ENCODE results near the gene ADAM12. TPM values are rescaled to one million over a fixed set of nuclear protein-coding genes. Genes with fewer than 3 reads are reported as not detected.

Gene ADAM12
- total and polyA plus RNA-seq, 2 donors (not counting 1 experiment from before 2014, with no cell fraction given) = 21.0 to 56.9 TPM

DNA sequence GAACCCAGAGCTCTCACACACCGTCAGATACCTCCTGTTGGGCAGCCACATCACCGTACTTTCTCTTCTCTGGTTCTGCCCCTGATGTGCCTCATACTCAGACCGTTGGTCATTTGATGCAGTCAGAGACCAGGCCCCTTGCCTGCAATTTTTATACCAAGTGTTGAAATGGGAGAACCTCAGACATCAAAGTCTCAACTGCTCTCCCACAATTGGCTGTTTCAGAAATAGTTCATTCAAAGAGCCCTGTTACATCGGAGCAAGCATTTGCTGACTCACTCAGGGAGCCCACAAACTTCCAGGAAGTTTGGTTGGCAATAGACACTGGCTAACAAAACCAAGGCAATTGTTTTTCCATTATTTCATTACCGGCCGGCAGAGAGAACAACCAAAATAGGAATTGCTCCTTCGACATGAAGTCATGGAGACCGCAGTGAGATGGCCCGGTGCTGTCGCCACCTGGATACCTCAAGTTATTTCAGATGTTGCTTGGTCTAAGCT lies 33.5 kb upstream of the ADAM12 start:
- Histone ChIP-seq H3K36me3 (ENCODE audit: control insufficient read depth, insufficient read depth, low read length) (no peaks in the 10 kb centered on the region), H3K4me1 (ENCODE audit: control insufficient read depth, extremely low read depth, insufficient read depth, low read length) (peaks cover 2% of the 10 kb centered on the region), H3K27me3 (ENCODE audit: control insufficient read depth, insufficient read depth, low read length) (no peaks in the 10 kb centered on the region), H2AFZ (ENCODE audit: low read length) (peak overlapping the region; percentile 58), H3K9ac (ENCODE audit: insufficient read depth, low read length) (no peak overlapping the region), H3K79me2 (ENCODE audit: control insufficient read depth, insufficient read depth, low read length) (no peaks in the 10 kb centered on the region), H3K27ac (ENCODE audit: insufficient read depth, low read length) (peak overlapping the region; percentile 55), H3K9me3 (ENCODE audit: control insufficient read depth, insufficient read depth, low read depth, low read length) (no peaks in the 10 kb centered on the region), H4K20me1 (ENCODE audit: control insufficient read depth, extremely low read depth, insufficient read depth, low read length) (no peaks in the 10 kb centered on the region), H3K4me2 (ENCODE audit: extremely low read depth, insufficient read depth, low read length) (peak overlapping the region; percentile 44), H3K4me3 (replicated peaks in 1 of 4; ENCODE audit: control extremely low read depth in 1 of 4, insufficient read depth in 1 of 4, low read depth in 3 of 4, low read length in 4 of 4) (no peak overlapping the region)
- DNase-seq (ENCODE audit: low read depth in 2 of 2) = peak; percentile 95 to 100
- TF ChIP-seq, protein P1, sequence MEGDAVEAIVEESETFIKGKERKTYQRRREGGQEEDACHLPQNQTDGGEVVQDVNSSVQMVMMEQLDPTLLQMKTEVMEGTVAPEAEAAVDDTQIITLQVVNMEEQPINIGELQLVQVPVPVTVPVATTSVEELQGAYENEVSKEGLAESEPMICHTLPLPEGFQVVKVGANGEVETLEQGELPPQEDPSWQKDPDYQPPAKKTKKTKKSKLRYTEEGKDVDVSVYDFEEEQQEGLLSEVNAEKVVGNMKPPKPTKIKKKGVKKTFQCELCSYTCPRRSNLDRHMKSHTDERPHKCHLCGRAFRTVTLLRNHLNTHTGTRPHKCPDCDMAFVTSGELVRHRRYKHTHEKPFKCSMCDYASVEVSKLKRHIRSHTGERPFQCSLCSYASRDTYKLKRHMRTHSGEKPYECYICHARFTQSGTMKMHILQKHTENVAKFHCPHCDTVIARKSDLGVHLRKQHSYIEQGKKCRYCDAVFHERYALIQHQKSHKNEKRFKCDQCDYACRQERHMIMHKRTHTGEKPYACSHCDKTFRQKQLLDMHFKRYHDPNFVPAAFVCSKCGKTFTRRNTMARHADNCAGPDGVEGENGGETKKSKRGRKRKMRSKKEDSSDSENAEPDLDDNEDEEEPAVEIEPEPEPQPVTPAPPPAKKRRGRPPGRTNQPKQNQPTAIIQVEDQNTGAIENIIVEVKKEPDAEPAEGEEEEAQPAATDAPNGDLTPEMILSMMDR (conservative IDR thresholded peaks at IDR 0.05 in 1 of 2, IDR thresholded peaks at IDR 0.05 in 1 of 2; ENCODE audit: low read depth in 1 of 2, low read length in 2 of 2) = no peak
- TF ChIP-seq EZH2 (IDR thresholded peaks at IDR 0.05; ENCODE audit: low read length, missing control alignments) = no peak

DNA sequence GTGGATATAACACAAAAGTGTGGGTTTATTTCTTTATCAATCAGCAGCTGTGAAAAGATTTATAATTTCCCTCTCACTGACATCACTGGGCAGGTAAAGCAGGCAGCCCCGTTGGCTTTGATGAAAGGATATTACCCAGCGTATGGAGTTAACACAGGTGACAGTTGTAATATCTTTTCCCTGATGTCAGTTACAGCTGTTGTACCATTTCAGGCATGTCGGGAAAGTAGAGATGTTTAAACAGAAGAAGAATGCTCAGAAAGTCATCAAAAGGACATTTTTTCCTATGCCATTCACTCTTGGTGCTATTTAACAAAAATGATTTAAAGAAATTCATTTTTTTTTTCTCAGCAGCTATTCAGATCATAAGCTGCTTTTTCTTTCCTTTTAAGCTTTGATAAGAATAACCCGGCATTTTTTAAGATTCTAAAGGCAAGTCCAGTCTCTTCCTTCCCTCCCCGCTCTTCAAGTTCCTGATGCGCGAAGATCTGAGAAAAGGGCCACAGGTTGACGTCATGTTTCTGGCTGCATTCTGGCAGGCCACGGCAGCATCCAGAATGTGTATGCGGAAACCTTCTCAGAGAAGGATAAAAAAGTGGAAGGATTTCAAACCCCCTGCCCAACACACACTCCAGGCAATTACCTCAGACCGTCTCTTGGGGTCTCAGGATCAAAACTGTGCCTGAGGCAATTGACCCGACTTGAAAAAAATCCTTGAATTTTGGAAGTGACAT lies 32.5 kb upstream of the ADAM12 start:
- Histone ChIP-seq H3K36me3 (ENCODE audit: control insufficient read depth, insufficient read depth, low read length) (no peaks in the 10 kb centered on the region), H3K4me2 (ENCODE audit: extremely low read depth, insufficient read depth, low read length) (no peak overlapping the region), H3K4me1 (ENCODE audit: control insufficient read depth, extremely low read depth, insufficient read depth, low read length) (peaks cover 2% of the 10 kb centered on the region), H3K27me3 (ENCODE audit: control insufficient read depth, insufficient read depth, low read length) (no peaks in the 10 kb centered on the region), H2AFZ (ENCODE audit: low read length) (no peak overlapping the region), H3K9me3 (ENCODE audit: control insufficient read depth, insufficient read depth, low read depth, low read length) (no peaks in the 10 kb centered on the region), H3K4me3 (replicated peaks in 1 of 4; ENCODE audit: control extremely low read depth in 1 of 4, insufficient read depth in 1 of 4, low read depth in 3 of 4, low read length in 4 of 4) (no peak overlapping the region), H3K27ac (ENCODE audit: insufficient read depth, low read length) (peak overlapping the region; percentile 55), H3K9ac (ENCODE audit: insufficient read depth, low read length) (no peak overlapping the region), H3K79me2 (ENCODE audit: control insufficient read depth, insufficient read depth, low read length) (no peaks in the 10 kb centered on the region), H4K20me1 (ENCODE audit: control insufficient read depth, extremely low read depth, insufficient read depth, low read length) (no peaks in the 10 kb centered on the region)
- TF ChIP-seq, protein P1 (conservative IDR thresholded peaks at IDR 0.05 in 1 of 2, IDR thresholded peaks at IDR 0.05 in 1 of 2; ENCODE audit: low read depth in 1 of 2, low read length in 2 of 2) = no peak
- TF ChIP-seq EZH2 (IDR thresholded peaks at IDR 0.05; ENCODE audit: low read length, missing control alignments) = no peak
- peak in 1 of 2 donors; percentile 64 for DNase-seq (ENCODE audit: low read depth in 2 of 2)

DNA sequence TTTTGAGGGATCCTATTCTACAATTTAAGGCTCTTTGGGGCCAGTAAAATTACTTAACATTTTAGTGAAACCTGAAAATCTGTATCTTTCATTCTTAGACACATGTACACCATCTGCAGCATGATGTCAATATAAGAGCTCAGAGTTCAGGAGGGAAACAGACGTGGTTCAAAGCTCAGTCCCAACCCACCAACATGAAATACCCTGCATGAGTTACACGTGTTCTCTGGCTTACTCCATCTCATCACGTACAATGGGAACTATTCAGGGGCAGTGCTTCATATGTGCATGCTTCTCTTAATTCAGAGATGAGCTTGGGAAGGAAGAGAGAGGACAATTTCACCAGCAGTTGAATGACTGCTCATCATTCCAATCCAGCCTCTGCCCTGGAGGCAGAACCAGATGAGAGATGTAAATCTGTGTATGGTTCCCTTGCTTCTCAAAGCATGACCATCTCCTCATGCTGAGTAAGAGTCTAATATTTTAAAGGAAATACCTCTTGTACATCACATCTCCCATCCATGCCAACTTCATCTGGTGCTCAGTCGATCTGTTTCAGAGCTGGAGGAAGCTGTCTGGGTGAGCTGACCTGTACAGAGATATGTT lies 29.0 kb upstream of the ADAM12 start:
- Histone ChIP-seq H3K27me3 (ENCODE audit: control insufficient read depth, insufficient read depth, low read length) (no peaks in the 10 kb centered on the region), H3K79me2 (ENCODE audit: control insufficient read depth, insufficient read depth, low read length) (no peaks in the 10 kb centered on the region), H3K9me3 (ENCODE audit: control insufficient read depth, insufficient read depth, low read depth, low read length) (no peaks in the 10 kb centered on the region), H3K9ac (ENCODE audit: insufficient read depth, low read length) (no peak overlapping the region), H3K4me1 (ENCODE audit: control insufficient read depth, extremely low read depth, insufficient read depth, low read length) (peaks cover 2% of the 10 kb centered on the region), H2AFZ (ENCODE audit: low read length) (no peak overlapping the region), H3K4me3 (replicated peaks in 1 of 4; ENCODE audit: control extremely low read depth in 1 of 4, insufficient read depth in 1 of 4, low read depth in 3 of 4, low read length in 4 of 4) (no peak overlapping the region), H3K36me3 (ENCODE audit: control insufficient read depth, insufficient read depth, low read length) (no peaks in the 10 kb centered on the region), H3K27ac (ENCODE audit: insufficient read depth, low read length) (no peak overlapping the region), H4K20me1 (ENCODE audit: control insufficient read depth, extremely low read depth, insufficient read depth, low read length) (no peaks in the 10 kb centered on the region), H3K4me2 (ENCODE audit: extremely low read depth, insufficient read depth, low read length) (no peak overlapping the region)
- no peak for DNase-seq (ENCODE audit: low read depth in 2 of 2)
- TF ChIP-seq, protein P1 (conservative IDR thresholded peaks at IDR 0.05 in 1 of 2, IDR thresholded peaks at IDR 0.05 in 1 of 2; ENCODE audit: low read depth in 1 of 2, low read length in 2 of 2) = no peak
- no peak for TF ChIP-seq EZH2 (IDR thresholded peaks at IDR 0.05; ENCODE audit: low read length, missing control alignments)

All from fibroblast of lung (primary cell).